ENCODE measurements around the gene GPD1.

GRCh38 chr12:50062728-50063460, 40.9 kb upstream of the GPD1 start:
- TF ChIP-seq CTCF (IDR thresholded peaks at IDR 0.05) = no peak
- TF ChIP-seq POLR2A (IDR thresholded peaks at IDR 0.05) = no peak

All from right lobe of liver (tissue), 4 donors.